GM15510 (cell line): ENCODE data around the gene CRACDL.

ENCODE experiments used
- POLR2A ChIP-seq: IDR thresholded peaks from 3 replicates; pipeline ENCODE4 v1.6.1; 2011; ENCODE audit warnings: borderline replicate concordance; ENCODE audit not compliant: insufficient read length; ENCODE audit errors: extremely low read depth

CRACDL gene, protein sequence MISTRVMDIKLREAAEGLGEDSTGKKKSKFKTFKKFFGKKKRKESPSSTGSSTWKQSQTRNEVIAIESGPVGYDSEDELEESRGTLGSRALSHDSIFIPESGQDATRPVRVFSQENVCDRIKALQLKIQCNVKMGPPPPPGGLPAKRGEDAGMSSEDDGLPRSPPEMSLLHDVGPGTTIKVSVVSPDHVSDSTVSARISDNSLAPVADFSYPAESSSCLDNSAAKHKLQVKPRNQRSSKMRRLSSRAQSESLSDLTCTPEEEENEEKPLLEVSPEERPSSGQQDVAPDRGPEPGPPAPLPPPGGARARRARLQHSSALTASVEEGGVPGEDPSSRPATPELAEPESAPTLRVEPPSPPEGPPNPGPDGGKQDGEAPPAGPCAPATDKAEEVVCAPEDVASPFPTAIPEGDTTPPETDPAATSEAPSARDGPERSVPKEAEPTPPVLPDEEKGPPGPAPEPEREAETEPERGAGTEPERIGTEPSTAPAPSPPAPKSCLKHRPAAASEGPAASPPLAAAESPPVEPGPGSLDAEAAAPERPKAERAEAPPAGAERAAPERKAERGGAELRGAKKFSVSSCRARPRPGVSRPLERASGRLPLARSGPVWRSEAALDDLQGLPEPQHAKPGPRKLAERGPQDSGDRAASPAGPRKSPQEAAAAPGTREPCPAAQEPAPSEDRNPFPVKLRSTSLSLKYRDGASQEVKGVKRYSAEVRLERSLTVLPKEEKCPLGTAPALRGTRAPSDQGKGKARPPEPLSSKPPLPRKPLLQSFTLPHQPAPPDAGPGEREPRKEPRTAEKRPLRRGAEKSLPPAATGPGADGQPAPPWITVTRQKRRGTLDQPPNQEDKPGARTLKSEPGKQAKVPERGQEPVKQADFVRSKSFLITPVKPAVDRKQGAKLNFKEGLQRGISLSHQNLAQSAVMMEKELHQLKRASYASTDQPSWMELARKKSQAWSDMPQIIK

DNA sequence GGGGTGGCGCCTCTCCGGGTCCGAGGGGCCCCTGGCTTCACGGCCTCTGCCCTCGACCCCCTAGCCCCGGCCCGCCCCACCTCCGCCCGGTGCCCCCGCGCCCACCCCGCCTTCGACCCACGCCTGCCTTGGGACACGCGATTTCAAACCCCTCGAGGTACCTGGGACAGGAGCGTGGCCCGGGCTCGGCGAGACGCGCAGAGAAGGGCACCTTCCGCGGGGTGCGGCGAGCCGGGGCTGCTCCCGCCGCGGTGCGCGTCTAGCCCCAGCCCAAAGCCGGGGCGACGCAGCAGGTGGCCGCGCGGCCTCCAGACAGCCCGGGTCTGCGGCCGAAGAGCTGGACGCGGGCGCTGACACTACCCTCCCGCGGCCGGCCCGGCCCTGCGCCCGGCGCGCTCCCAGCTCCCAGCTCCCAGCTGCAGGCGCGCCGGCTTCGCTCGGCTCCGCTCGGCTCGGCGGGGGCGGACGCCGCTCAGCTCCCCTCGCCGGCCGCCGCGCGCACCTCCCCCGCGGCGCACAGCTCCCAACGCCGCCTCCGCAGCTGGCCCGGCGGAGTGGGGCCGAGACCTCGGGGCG, at the start of gene CRACDL:
Gene CRACDL (minus strand): TSS at position 449 of the 576 bp plus-strand sequence. CDS start 89,425 bp downstream, outside the sequence.
- TF ChIP-seq POLR2A: no peak

DNA sequence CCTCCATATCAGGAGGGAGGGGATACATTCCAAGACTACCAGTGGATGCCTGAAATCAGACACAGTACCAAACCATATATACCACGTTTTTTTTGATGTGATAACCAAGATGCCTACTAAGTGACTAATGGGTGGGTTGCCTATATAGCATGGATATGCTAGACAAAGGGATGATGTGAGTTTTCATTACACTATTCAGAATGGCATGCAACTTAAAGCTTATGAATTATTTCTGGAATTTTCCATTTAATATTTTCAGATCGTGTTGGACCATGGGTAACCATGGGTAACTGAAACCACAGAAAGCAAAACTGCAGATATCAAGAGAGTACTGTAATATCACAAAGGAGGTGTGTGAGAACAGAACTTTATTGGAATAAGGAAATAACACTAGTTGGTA, 39.6 kb upstream of the CRACDL start:
- TF ChIP-seq POLR2A: no peak

GRCh38 chr2:98972582-98973167, 36.6 kb upstream of the CRACDL start:
- TF ChIP-seq POLR2A: no peak

DNA sequence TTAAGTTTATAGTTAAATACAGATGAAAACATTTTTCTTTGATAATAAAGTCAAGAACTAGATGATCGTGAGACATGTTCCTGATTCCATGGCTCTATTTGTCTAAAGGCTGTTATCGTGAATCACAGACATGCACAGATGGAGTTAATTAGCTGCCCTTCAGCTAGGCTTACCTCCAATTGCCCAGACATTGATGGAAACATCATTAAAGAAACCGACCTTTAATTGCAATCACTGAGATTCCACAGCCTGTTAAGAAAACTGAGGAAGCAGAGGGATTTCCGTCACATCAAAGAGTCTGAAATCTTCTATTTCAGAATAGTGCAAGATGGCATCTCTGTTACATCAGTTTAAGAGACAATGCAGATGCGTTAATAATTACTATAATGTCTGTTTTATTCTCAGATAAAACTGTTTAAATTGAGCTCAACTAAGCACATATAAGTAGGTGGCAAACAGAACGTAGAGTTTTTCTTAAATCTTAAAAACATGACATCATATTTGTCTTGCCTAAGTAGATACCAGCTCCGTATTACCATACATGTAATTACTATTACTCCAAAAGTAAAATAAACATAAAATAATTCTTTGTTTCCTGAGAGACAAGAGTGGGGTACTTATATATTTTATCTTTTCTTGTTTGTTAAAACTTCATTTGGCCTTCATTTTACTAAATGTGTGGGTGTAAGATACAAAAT, 23.9 kb upstream of the CRACDL start:
- no peak for TF ChIP-seq POLR2A

- TF ChIP-seq POLR2A: no peak
These were observed 16.9 kb upstream of the CRACDL start for GRCh38 chr2:98952966-98953365.

DNA sequence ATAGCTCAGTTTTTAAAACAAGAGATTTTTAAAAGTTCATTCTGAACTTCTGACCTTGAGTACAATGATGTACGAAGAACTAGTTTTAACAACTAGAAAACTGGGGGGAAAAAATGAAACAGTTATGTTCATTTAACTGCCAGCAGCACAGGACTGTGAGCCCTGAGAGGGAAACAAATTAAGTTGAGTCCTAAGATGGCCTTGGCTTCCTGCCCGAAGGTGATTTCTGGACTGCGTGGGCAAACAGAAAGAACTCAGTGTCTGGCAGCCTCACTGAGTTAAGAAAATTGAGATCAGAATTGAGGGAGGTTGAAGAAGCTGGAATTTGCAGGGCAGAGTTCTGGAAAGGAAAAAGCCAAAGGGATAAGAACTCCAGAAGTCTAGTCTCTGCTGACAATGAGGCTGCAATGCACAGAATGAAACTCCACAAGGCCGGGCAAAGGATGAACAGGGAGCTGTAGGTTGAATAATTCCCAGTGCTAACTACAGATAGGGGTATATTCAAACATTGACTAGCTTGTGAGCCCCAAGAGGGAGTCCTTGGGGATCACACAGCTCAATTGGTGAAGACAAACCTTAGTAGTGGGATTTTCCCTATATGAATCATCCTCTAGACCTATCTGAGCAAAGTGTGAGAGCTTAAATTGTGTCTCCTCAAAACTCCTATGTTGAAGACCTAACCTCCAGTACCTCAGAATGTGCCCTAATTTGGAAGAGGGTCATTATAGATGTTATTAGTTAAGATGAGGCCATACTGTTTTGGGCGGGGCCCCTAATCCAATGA, 13.1 kb upstream of the CRACDL start:
- TF ChIP-seq POLR2A: no peak

DNA sequence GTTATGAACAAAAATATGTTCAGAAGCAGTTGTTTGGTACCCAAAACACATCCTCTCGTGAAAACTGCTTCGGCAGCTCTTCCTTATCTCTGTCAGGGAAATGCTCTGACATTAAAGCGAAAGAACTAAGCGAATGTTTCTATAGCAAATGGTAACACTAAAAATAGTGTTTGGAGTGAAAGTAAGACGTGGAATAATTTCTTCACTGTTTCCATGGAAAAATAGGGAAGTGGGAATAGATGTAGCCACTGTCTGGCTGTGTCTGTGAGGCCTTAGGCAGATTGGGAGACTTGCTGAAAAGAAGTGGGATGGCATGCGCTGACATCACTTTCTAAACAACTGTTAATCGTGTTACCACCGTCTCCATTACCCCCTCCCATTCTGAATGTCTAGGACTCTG, 11.5 kb upstream of the CRACDL start:
- no peak for TF ChIP-seq POLR2A

DNA sequence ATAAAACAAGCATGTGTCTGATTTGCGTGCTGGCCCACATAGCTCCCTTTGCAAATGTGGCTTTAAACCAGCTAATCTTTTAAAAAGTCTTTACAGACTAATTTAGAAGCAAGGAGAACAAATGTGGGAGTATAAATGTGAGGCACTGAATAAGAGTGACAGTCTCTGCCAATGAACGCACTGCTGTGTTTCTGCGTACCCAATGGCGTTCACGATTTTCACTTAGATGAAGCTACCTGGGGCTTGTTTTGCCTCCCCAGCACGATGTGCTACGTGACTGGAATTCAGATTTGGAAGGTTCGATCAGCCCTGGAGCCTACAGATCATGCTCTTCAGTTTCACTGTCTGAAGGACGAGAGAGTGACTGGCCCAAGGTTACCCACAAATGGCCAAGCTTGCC, 10.8 kb upstream of the CRACDL start:
- TF ChIP-seq POLR2A: no peak

- TF ChIP-seq POLR2A: no peak
These were observed 8.8 kb upstream of the CRACDL start for GRCh38 chr2:98944775-98945174.

- no peak for TF ChIP-seq POLR2A
These were observed 4.1 kb upstream of the CRACDL start for GRCh38 chr2:98940102-98940501.

- TF ChIP-seq POLR2A: no peak
These were observed 1.9 kb upstream of the CRACDL start for GRCh38 chr2:98937906-98938305.

DNA sequence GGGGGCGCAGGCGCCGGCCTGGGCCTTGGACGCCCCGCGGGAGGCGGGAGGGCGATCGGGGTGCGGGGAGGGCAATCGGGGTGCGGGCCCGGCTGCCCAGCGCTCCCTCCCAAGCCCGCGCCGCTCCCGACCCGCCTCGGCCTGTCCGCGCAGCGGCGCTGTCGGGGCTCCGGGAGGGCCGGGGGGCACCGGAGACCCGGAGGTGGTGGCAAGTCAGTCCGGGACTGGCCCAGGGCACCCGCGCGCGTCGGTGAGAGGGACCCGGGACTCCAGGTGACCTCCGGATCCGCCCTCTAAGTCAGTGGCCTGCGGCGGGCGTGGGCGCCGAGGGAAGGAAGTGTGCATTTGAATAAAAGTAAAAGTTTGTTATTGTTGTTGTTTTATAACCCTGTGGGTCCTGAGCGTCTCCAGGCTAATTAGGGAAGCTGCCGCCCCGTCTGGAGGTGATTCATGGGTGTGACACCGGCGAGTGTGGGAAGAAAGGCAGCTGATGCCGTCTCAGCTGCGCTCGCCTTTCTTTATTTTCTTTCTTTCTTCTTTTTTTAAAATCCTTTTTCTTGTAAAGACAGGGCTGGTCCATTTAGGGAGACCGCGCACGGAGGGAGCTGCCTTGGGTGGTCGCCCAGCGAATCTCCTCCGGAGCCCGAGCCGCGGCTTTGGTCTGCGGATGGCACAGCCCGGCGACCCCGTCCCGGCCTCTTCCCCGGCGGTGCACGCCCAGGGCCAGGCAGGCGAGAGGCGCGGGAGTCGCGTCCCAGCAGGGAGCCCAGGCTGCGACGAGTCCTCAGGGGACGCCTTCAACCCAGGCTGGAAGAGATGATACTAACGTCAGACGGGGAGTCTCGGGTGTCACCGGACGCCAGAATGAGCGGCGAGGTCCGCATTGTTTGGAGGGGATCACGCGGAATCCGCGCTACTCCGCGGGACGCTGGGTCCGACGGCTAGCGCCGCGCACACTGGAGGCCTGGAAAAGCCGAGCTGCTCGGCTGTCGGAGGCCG, 627 bp upstream of the CRACDL start:
- TF ChIP-seq POLR2A: no peak
